ENCODE results near the gene LRFN2.

LRFN2 gene

GRCh38 chr6:40542175-40542764 lies 44.9 kb downstream of the LRFN2 start:
- DNase-seq, result no peak

GRCh38 chr6:40541556-40542174 lies 45.5 kb downstream of the LRFN2 start:
- DNase-seq, result no peak

DNA sequence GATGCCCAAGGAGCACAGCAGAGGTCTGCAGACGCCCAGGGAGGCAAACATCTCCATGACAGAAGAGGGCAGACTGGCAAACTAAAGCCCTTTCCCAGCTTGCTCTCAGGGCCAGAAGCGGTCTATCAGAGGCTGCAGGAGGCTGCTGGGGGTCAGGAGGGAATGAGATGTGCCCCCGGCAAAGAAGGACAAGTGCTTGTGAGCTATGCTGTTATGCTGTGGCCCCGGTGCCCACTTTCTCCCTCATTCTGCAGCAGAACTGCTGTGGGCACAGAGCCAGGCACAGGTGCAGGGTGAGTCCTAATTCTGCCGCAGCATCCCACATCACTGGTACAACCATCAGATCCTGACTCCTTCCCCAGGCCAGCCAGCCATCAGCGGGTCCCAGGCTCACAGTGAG lies 46.4 kb downstream of the LRFN2 start:
- no peak for DNase-seq

- no peak for DNase-seq
Observed at GRCh38 chr6:40539853-40540252, 47.3 kb downstream of the LRFN2 start.

- no peak for DNase-seq
Observed at GRCh38 chr6:40538556-40538955, 48.6 kb downstream of the LRFN2 start.

- no peak for DNase-seq
Observed at GRCh38 chr6:40537446-40537845, 49.7 kb downstream of the LRFN2 start.

DNA sequence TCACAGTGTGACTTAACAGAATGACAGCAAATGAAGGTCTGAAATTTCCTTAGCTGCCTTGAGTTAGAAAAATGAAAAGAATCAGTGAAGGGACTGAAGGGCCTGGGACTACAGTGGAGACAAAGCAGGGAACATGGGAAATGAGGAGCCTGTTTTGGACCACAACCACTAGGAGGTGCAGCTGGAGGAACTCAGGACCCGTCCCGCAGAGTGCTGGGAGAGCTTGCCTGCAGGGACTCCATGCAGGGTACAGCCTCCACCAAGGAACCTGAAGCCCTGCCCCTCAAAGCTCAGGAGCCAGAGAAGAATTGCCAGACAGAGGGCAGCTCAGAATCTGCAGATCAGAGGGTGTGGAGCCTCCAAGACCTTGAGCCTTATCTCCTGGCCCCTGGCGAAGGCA lies 50.7 kb downstream of the LRFN2 start:
- DNase-seq, result no peak

GRCh38 chr6:40535819-40536380 lies 51.3 kb downstream of the LRFN2 start:
- no peak for DNase-seq

DNA sequence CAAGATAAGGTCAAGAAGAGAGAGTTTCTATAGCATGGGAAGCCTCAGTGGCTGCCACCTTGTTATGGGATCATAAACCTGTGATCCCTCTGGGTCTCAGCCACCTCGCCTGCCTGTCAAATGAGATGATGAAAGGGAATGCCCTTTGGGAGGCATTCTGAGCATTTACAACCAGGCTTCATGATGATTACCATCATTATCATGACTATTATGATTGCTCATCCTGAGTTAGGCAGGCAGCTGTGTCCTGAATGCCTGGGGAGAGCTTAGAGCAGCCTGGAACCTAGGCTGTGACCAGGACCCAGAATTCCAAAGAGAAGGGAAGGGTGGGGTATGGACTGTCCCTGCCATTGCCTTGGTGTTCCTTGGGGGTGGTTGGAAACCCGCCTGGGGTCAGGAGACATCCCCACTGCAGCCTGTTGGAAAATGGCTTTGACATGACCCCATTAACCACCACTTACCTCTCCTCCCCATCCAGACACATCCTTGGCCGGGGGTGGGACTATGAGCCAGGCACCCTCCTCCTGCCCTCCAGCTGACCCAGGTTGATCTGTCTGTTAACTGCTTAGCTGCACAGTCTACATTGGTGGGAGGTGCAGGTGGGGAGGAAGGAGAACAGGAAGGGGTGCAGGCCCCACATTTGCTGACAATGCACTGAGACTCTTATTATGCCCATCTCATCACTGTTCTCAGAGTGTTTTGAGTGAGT lies 51.9 kb downstream of the LRFN2 start:
- DNase-seq, result no peak

DNA sequence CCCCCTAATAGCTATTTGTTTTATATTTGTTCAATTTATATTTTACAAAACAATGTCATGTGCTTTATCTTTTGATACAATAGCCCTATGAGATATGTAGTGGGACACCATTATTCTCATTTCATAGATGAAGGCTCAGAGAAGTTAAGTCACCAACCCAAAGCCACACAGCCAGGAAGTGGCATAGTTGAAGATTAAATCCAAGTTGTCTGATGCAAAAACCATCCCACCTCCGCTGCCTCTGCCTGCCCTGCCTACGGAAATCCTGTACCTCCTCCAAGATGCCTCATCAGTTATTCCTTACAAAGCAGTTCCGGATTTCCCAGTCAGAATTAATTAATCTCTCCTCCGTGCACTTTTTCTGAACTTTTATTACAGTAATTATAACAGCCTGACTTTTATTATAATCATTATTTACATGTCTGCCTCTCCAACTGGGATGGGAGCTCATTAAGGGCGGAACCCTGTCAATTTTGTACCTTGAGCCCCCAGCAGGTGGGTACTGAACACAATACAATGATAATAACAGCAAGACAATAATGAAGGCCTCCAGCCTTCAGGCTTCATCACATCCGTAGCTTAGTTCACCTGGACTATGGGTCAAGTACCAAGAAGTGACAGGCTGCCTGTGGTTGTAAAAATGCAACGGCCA lies 54.7 kb downstream of the LRFN2 start:
- no peak for DNase-seq

DNA sequence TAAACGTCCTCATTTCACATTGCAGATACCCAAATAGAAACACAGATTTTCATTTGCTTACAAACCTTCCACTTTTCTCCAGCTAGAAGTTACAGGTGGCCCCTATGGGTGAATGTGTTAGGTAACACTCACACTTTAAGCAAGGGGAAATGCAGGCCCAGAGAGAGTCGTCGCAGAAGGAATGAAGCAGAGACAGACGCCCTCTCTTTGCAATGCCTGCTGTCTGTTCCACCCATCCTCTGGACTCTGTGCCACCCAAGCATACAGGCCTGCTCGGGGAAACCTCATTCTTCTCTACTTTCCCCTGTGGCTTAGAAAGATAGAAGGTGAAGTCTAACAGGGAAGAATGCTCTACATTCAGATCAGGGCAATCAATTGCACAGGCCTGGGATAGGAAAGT lies 57.2 kb downstream of the LRFN2 start:
- no peak for DNase-seq

GRCh38 chr6:40529040-40529439 lies 58.1 kb downstream of the LRFN2 start:
- no peak for DNase-seq

DNA sequence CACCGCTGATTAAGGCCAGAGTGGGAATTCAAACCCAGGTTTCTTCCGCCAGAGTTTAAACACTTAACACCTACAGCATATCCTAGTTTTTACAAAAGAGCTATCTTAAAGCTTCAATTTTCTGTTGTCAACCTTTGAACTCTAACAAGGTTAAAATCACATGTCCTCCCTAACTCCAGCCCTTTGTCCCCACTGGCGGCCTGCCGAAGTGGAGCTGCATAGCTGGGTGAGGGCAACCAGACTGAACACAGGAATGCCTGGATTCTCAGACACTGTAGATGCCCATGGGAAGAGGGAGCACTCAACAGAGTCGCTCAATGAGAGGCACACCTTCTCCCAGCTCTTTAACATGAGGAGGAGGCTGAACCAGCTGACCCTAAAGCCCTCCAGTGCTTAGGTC lies 59.1 kb downstream of the LRFN2 start:
- DNase-seq, result no peak

- DNase-seq, result no peak
Observed at GRCh38 chr6:40526036-40526435, 61.1 kb downstream of the LRFN2 start.

GRCh38 chr6:40524797-40525585 lies 62.2 kb downstream of the LRFN2 start:
- DNase-seq, result no peak

- DNase-seq, result no peak
Observed at GRCh38 chr6:40523505-40524172, 63.5 kb downstream of the LRFN2 start.

DNA sequence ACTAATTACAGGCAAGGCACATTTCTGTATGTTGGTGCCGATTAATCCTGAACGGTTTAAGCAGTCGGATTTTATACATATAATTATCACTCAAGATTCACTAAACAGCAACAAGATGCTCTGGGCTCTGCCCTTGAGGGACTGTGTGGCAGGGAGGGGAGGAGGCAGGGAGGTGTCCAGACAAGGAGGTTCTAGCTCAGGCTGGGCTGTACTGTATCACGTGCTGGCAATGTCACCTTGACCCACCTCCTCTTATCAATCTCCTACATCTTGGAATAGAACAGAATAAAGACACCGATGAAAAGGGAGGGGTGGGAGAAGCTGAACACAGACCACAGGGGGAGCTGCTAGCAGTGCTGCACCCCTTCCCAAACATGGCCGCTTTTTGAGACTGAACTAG lies 65.7 kb downstream of the LRFN2 start:
- no peak for DNase-seq

GRCh38 chr6:40520678-40521077 lies 66.5 kb downstream of the LRFN2 start:
- DNase-seq, result no peak

GRCh38 chr6:40520084-40520483 lies 67.1 kb downstream of the LRFN2 start:
- DNase-seq, result no peak

DNA sequence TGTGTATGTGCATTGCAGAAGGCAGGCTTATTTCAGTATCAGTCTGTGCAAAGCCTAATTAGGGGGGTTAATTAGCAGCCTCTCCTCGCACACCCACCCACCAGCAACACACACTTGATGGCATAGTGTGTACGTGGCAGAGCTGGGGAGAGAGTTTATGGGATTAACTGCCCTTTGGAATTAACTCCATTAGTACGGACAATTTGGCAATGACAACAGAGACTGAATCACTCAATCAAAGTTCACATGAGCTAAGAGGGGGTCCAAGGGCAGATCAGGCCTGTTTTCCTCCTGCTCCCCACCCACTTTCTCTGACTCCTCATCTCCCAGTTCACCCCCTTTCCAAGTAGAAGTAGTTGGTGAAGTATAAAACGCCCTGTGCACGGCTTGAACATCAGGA lies 69.5 kb downstream of the LRFN2 start:
- no peak for DNase-seq

DNA sequence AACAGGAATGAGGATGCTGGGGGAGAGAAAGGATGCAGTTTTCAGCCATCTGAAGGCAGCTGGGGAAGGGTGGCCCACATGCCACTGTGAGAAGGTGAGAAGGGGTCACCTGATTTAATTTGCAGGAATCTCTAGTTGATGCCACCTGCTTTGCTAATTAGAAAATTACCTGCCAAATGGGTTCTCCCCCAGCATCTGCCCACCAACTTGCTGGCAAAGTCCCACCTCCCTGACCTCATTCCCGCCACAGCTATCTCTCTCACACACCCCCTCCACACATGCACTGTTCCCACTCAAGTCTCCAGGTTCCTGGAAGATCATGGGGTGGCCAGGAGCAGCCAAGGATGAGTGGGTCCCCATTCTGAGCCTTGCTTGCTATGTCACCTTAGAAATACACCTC lies 70.7 kb downstream of the LRFN2 start:
- DNase-seq, result no peak

DNA sequence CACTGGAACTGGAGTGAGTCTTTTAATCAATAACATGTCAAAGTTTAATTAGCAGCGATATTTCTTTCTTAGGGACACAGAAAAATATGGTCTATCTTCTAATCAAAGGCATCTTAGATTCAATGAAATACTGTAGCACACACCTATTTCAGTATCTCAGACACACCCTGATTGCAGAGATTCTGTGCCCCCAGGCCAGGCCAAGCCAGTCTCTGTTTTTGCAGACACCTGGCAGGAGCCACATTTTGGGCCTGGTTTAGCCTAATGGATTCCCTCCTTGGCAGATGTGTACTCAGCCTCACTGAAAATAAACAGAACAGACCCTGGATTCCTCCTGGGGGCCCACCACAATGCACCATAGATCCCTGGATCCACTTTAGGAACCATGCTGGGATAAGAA lies 74.8 kb downstream of the LRFN2 start:
- DNase-seq, result no peak

Measured in CD4-positive, alpha-beta T cell treated with Interleukin-4 for 4 hours (primary cell).